Measurements from ENCODE around the gene APOC4. TPM values are rescaled to one million over a fixed set of nuclear protein-coding genes. Genes with fewer than 3 reads are reported as not detected.
"Not testable (repeated sequence)": the region's sequence is repeated elsewhere in the genome, so short reads cannot be mapped to it uniquely, and the experiment has no call there.

Gene APOC4
- total RNA-seq, 4 donors from 2014 or later: not detected

- Histone ChIP-seq H3K36me3 (peaks cover 0 to 58% (median 0%) of the 10 kb centered on the region in 3 donors), H3K4me3 (no peak overlapping the region), H3K27ac (peak overlapping the region in 2 of 4 donors; percentile 60 to 73), H3K27me3 (no peaks in the 10 kb centered on the region), H3K4me1 (peaks cover 0 to 27% (median 11%) of the 10 kb centered on the region in 4 donors), H3K9me3 (no peaks in the 10 kb centered on the region)
- peak in 2 of 3 donors; percentile 60 to 61 for DNase-seq
- TF ChIP-seq POLR2A (IDR thresholded peaks at IDR 0.05): no peak
- no peak for TF ChIP-seq CTCF (IDR thresholded peaks at IDR 0.05)
These were observed 19.1 kb downstream of the APOC4 start for GRCh38 chr19:44960906-44961728.

- no peaks in the 10 kb centered on the region for H3K27me3 ChIP-seq
- no peak overlapping the region for H3K4me3 ChIP-seq
- H3K36me3 ChIP-seq: peaks cover 0 to 65% (median 0%) of the 10 kb centered on the region in 3 donors
- TF ChIP-seq POLR2A (IDR thresholded peaks at IDR 0.05): no peak
- no peak for TF ChIP-seq CTCF (IDR thresholded peaks at IDR 0.05)
- no peaks in the 10 kb centered on the region for H3K9me3 ChIP-seq
- peaks cover 0 to 21% (median 5%) of the 10 kb centered on the region in 4 donors for H3K4me1 ChIP-seq
- peak overlapping the region in 2 of 4 donors; percentile 37 to 73 for H3K27ac ChIP-seq
- DNase-seq: no peak
These were observed 19.8 kb downstream of the APOC4 start for GRCh38 chr19:44961821-44962220.

GRCh38 chr19:44968118-44968517 is 26.1 kb downstream of the APOC4 start:
- no peak overlapping the region for H3K4me3 ChIP-seq
- no peaks in the 10 kb centered on the region for H3K9me3 ChIP-seq
- no peaks in the 10 kb centered on the region for H3K4me1 ChIP-seq
- no peaks in the 10 kb centered on the region for H3K27me3 ChIP-seq
- TF ChIP-seq CTCF (IDR thresholded peaks at IDR 0.05) (no peak), POLR2A (IDR thresholded peaks at IDR 0.05) (no peak)
- no peak overlapping the region for H3K27ac ChIP-seq
- DNase-seq: no peak
- peaks cover 0 to 79% (median 0%) of the 10 kb centered on the region in 3 donors for H3K36me3 ChIP-seq

GRCh38 chr19:44968670-44969069 is 26.6 kb downstream of the APOC4 start:
- TF ChIP-seq CTCF (IDR thresholded peaks at IDR 0.05): no peak
- no peak overlapping the region for H3K27ac ChIP-seq
- no peak overlapping the region for H3K4me3 ChIP-seq
- no peaks in the 10 kb centered on the region for H3K27me3 ChIP-seq
- DNase-seq: no peak
- H3K4me1 ChIP-seq: no peaks in the 10 kb centered on the region
- H3K36me3 ChIP-seq: peaks cover 0 to 80% (median 0%) of the 10 kb centered on the region in 3 donors
- no peaks in the 10 kb centered on the region for H3K9me3 ChIP-seq

GRCh38 chr19:44969437-44969836 is 27.4 kb downstream of the APOC4 start:
- DNase-seq: no peak
- H3K4me1 ChIP-seq: no peaks in the 10 kb centered on the region
- no peak overlapping the region for H3K4me3 ChIP-seq
- H3K27me3 ChIP-seq: no peaks in the 10 kb centered on the region
- peaks cover 0 to 80% (median 0%) of the 10 kb centered on the region in 3 donors for H3K36me3 ChIP-seq
- TF ChIP-seq CTCF (IDR thresholded peaks at IDR 0.05) (no peak), POLR2A (IDR thresholded peaks at IDR 0.05) (no peak)
- no peaks in the 10 kb centered on the region for H3K9me3 ChIP-seq
- no peak overlapping the region for H3K27ac ChIP-seq

GRCh38 chr19:44971451-44971850 is 29.4 kb downstream of the APOC4 start:
- not testable (repeated sequence) for H3K4me1 ChIP-seq, DNase-seq, H3K27me3 ChIP-seq, H3K27ac ChIP-seq, H3K9me3 ChIP-seq, H3K4me3 ChIP-seq
- peaks cover 0 to 81% (median 0%) of the 10 kb centered on the region in 3 donors for H3K36me3 ChIP-seq
